OCI-M2 (cell line): ENCODE measurements around the gene OSBPL6.
"Not testable (repeated sequence)": the region's sequence is repeated elsewhere in the genome, so short reads cannot be mapped to it uniquely, and the experiment has no call there.

ENCODE experiments used
- DNase-seq: peaks from one replicate; lab custom pipeline; 2025; ENCODE audit not compliant: unreplicated experiment; lab: John Stamatoyannopoulos, UW

The OSBPL6 gene

GRCh38 chr2:178193823-178194599, at the start of gene OSBPL6:
Gene OSBPL6 (plus strand): TSS chr2:178194512. CDS start chr2:178306185, 111,673 bp downstream.
- no peak for DNase-seq

GRCh38 chr2:178152033-178152432, 42.3 kb upstream of the OSBPL6 start:
- no peak for DNase-seq

- DNase-seq, result no peak
Measured at GRCh38 chr2:178152542-178152941, 41.8 kb upstream of the OSBPL6 start.

- DNase-seq, result no peak
Measured at GRCh38 chr2:178152977-178153376, 41.3 kb upstream of the OSBPL6 start.

GRCh38 chr2:178153878-178154277, 40.4 kb upstream of the OSBPL6 start:
- DNase-seq, result not testable (repeated sequence)

- no peak for DNase-seq
Measured at GRCh38 chr2:178155524-178155923, 38.8 kb upstream of the OSBPL6 start.

GRCh38 chr2:178157574-178157973, 36.7 kb upstream of the OSBPL6 start:
- DNase-seq, result no peak

- no peak for DNase-seq
Measured at GRCh38 chr2:178159966-178160365, 34.3 kb upstream of the OSBPL6 start.

- DNase-seq, result no peak
Measured at GRCh38 chr2:178160601-178161000, 33.7 kb upstream of the OSBPL6 start.

GRCh38 chr2:178163395-178163794, 30.9 kb upstream of the OSBPL6 start:
- no peak for DNase-seq

GRCh38 chr2:178163911-178164310, 30.4 kb upstream of the OSBPL6 start:
- no peak for DNase-seq

GRCh38 chr2:178173657-178174056, 20.7 kb upstream of the OSBPL6 start:
- no peak for DNase-seq

- no peak for DNase-seq
Measured at GRCh38 chr2:178177066-178177679, 17.1 kb upstream of the OSBPL6 start.

GRCh38 chr2:178180648-178181047, 13.7 kb upstream of the OSBPL6 start:
- not testable (repeated sequence) for DNase-seq

- no peak for DNase-seq
Measured at GRCh38 chr2:178187861-178188260, 6.5 kb upstream of the OSBPL6 start.

- DNase-seq, result no peak
Measured at GRCh38 chr2:178188466-178188865, 5.8 kb upstream of the OSBPL6 start.

- DNase-seq, result no peak
Measured at GRCh38 chr2:178191004-178191508, 3.3 kb upstream of the OSBPL6 start.

- DNase-seq, result no peak
Measured at GRCh38 chr2:178191511-178191910, 2.8 kb upstream of the OSBPL6 start.

- no peak for DNase-seq
Measured at GRCh38 chr2:178193496-178193822, 853 bp upstream of the OSBPL6 start.

GRCh38 chr2:178194600-178195389, 483 bp downstream of the OSBPL6 start:
- no peak for DNase-seq

- no peak for DNase-seq
Measured at GRCh38 chr2:178195390-178196166, 1.3 kb downstream of the OSBPL6 start.
